Colon (tissue), 2 donors: ENCODE results near the gene TPCN2.

Experiments used
- FAIRE-seq: peaks from 2 replicates; lab custom pipeline; 2012; peaks lifted over from hg19 to GRCh38; lab: Jason Lieb, UNC
- donor health status: control.
- donor health status: control.

Gene TPCN2

GRCh38 chr11:69167130-69167915 lies 118.6 kb downstream of the TPCN2 start:
- FAIRE-seq = no peak

GRCh38 chr11:69167916-69168691 lies 119.4 kb downstream of the TPCN2 start:
- no peak for FAIRE-seq

- no peak for FAIRE-seq
Observed at GRCh38 chr11:69169479-69169878, 120.7 kb downstream of the TPCN2 start.

- no peak for FAIRE-seq
Observed at GRCh38 chr11:69170704-69171103, 122.0 kb downstream of the TPCN2 start.

- no peak for FAIRE-seq
Observed at GRCh38 chr11:69171476-69172240, 122.9 kb downstream of the TPCN2 start.

- FAIRE-seq = no peak
Observed at GRCh38 chr11:69172674-69173073, 123.9 kb downstream of the TPCN2 start.

- no peak for FAIRE-seq
Observed at GRCh38 chr11:69173331-69173730, 124.6 kb downstream of the TPCN2 start.

- no peak for FAIRE-seq
Observed at GRCh38 chr11:69173925-69174581, 125.3 kb downstream of the TPCN2 start.

GRCh38 chr11:69174841-69175240 lies 126.1 kb downstream of the TPCN2 start:
- FAIRE-seq = no peak

GRCh38 chr11:69178819-69179482 lies 130.2 kb downstream of the TPCN2 start:
- FAIRE-seq = no peak

- FAIRE-seq = no peak
Observed at GRCh38 chr11:69180226-69180625, 131.5 kb downstream of the TPCN2 start.

GRCh38 chr11:69180726-69181125 lies 132.0 kb downstream of the TPCN2 start:
- FAIRE-seq = no peak

GRCh38 chr11:69183613-69184012 lies 134.9 kb downstream of the TPCN2 start:
- FAIRE-seq = no peak
